GM21447 (cell line): ENCODE results near the gene NABP1.

Experiments
- ATAC-seq: cut with Tn5 transposase; IDR thresholded peaks from one replicate; pipeline ENCODE4 v1.9.1; 2021; ENCODE audit not compliant: unreplicated experiment

Gene NABP1

GRCh38 chr2:191646163-191646902, 31.6 kb upstream of the NABP1 start:
- ATAC-seq: no peak

GRCh38 chr2:191649519-191649918, 28.4 kb upstream of the NABP1 start:
- no peak for ATAC-seq

DNA sequence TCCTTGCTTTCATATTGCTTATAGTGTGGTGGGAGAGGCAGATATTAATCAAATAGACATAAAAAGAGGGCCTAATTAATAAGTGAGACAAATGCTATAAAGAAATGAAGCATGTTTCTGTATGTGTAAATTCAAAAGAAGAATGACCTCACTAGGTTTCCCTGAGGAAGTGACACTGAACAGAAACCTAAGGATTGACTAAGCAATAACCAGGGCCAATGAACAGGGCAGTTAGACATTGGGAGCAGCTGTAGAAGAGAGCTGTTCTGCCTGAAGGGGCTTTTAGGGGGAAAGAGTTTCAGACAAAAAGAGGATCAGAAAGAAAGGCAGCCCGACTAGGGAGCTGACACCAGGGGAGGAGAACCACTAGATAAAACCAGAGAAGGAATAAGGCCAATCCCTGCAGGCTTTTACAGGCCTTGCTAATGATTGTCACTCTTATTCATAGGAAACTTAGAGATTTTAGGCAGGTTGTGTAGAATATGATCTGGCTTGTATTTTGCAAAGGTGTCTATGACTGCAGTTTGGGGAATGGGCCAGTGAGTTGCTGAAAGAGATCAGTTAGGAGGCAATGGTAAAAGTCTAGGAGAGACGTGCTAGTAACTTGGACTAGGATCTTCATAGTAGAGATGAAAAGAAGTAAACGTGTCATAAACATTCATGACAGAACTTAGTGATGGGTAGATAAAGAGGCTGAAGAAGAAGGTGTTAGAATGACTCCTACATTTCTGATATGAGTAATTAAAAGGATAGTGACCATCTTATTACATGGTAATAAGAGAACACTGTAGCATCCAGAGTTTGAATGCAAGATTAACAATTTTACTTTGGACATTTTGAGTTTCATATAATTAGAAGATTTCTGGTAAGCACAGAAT, 26.8 kb upstream of the NABP1 start:
- ATAC-seq: peak; percentile 99

- no peak for ATAC-seq
These were observed 24.1 kb upstream of the NABP1 start for GRCh38 chr2:191653667-191654391.

DNA sequence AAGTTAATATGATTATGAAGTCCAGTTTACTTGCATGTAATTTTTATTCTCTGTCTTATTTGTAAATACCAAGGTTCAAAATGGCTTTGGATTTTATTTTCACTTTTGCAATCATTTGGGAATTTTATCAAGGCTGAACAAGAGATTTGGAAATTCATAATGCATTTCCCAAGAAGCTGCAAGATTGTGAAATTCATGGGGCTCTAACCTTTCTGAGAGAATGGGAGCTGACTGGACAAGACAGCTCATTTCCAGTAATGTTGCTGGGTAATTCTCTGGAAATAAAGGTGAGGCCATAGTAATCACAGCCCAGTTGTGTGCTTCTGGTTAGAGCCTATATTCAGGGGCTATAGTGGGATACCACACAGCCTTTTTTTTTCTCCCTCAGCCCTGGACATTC, 21.5 kb upstream of the NABP1 start:
- ATAC-seq: no peak

GRCh38 chr2:191656792-191657191, 21.1 kb upstream of the NABP1 start:
- no peak for ATAC-seq

- ATAC-seq: no peak
These were observed 20.0 kb upstream of the NABP1 start for GRCh38 chr2:191657977-191658376.

- no peak for ATAC-seq
These were observed 18.7 kb upstream of the NABP1 start for GRCh38 chr2:191659198-191659597.

DNA sequence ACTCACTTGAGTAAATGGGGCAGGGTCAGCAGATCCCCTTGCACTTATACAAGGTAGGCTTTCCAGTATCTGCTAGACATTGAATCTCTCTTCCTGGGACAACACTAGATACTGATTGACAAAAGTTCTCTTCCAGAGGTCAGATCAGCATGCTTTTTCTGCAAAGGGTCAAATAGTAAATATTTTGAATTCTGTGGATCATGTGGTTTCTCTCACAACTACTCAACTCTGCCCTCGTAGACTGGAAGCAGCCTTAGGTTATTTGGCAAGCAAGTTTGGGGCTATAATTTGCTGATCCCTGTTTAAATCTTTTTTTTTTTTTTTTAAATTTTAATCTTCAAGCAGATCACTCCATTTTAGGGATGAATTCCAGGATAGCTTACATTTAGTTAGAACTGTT, 17.4 kb upstream of the NABP1 start:
- no peak for ATAC-seq

GRCh38 chr2:191661097-191661924, 16.6 kb upstream of the NABP1 start:
- no peak for ATAC-seq

GRCh38 chr2:191664823-191665677, 12.9 kb upstream of the NABP1 start:
- ATAC-seq: no peak

GRCh38 chr2:191666226-191666625, 11.7 kb upstream of the NABP1 start:
- no peak for ATAC-seq

DNA sequence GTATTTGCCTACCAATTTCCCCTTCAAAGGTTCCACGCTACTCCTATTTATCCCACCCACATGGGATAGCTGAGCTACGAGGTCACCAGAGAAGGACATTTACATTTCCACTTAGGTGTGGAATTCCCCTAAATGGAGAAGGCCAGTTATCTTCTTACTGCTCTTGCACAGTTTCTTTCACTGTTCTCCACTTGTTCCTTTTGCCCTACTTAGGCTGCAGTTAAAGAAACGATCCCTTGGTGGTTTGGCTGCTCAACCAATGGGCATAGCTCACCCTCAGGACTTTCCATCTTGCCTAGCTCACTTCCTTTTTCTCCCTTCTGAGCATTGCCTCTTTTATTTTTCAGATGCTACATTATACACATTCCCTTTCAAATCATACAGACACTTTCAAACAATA, 11.2 kb upstream of the NABP1 start:
- ATAC-seq: peak; percentile 69

DNA sequence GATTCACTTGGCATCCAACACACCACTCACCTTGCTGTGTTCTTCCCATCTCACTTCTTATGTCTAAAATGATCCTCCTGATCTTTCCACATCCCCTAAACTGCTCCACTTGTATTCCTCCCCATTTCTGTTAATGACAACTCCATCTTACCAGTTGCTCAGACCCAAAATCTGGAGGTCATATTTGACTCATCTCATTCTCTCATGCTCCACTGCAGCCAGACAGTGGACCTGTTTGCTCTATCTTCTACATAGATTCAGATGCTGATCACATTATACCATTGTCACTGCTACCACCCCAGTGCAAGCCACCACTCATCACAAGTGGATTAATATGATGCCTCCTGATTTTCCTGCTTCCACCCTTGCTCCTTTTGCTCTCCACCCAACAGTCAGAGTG, 7.9 kb upstream of the NABP1 start:
- ATAC-seq: peak; percentile 50

- no peak for ATAC-seq
These were observed 7.1 kb upstream of the NABP1 start for GRCh38 chr2:191670787-191671186.

- ATAC-seq: peak; percentile 58
These were observed 1.9 kb upstream of the NABP1 start for GRCh38 chr2:191675807-191676721.

- ATAC-seq: peak; percentile 31
These were observed 918 bp upstream of the NABP1 start for GRCh38 chr2:191676790-191677645.
